LNCAP (cell line): ENCODE results near the gene TAF10.

ENCODE experiments used
- CTCF ChIP-seq: fragments of 450-650 bp; IDR thresholded peaks from 2 replicates; pipeline ENCODE4 v1.5.1; 2017; ENCODE audit warnings: mild to moderate bottlenecking

TAF10 gene

GRCh38 chr11:6568191-6568918 is 43.7 kb downstream of the TAF10 start:
- TF ChIP-seq CTCF, result peak; percentile 45; the same call in 1 of the 2 replicates

GRCh38 chr11:6567371-6567745 is 44.7 kb downstream of the TAF10 start:
- TF ChIP-seq CTCF, result no peak

- TF ChIP-seq CTCF, result no peak
Measured at GRCh38 chr11:6566704-6567370, 45.2 kb downstream of the TAF10 start.

DNA sequence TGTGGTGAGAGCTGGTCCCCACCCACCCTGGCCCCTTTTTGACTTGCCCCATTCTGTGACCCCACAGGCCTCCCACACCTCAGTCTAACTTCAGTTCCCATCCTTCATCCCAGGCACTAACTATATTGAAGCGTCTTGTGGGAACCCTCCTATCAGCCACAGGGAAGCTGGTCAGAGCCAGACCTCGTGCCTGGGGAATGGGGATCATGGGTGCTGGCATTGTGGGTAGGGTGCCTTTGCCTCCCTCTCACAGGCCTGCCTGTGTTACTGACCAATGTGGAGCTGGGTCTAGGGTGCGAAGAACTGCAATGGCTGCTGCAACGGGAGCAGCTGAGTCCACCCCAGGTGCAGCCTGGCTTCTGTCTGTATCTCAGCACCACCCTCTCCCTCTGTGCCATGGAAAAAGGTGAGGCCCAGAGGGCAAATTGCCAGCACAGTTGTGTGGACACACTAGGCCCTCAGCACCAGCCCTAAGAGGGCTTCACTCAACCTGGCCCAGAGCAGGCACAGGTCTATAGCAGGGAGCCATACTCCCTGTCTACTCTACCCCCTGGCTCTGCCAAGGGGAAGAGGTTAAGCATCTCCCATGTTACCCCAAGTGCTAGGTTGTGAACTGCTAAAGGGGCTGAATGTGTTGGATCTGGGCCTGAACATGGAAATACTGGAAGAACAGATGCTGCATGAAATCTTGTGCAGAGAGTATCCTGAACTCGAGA is 45.9 kb downstream of the TAF10 start:
- TF ChIP-seq CTCF, result no peak

DNA sequence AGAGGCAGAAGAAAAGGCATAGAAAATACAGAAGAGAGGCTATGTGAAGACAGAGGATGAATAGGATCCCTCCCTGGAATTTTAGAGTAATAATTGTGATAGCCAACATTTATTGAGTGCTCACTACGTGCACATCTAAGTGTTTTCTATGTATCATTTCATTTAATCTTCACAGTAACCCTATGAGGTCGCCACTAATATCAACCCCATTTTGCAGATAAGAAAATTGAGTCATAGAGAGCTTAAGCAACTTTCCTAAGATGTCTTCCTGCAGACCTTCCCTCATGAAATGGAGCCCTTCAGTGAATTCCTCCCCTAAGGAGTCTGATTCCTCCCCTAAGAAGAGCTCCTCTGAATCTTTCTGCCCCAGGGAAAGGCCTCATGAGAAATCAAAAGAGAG is 46.7 kb downstream of the TAF10 start:
- TF ChIP-seq CTCF, result no peak

GRCh38 chr11:6563667-6564066 is 48.3 kb downstream of the TAF10 start:
- TF ChIP-seq CTCF, result no peak

DNA sequence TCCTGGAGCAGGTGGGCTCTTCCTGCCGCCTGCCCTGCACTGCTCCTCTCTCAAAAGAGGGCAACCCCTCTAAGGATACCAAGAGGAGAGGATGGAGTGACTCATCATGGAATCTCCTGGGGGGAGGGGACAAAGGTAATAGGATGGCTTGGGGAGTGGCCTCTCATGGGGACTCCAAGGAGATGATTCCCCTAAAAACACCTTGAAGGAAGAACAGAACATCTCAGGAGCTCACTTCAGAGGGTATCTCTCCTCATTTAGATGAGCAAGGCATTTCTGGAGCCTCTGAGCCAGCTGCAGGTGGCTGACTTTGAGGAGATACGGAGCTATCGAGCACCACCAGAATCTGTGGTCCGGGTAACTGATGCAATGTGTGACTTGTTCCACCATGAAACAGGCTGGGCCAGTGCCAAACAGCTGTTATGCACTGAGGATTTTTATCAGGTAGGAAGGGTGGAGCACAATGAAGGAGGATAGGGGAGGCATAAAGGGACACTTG is 48.8 kb downstream of the TAF10 start:
- no peak for TF ChIP-seq CTCF
